HCT116 (cell line): ENCODE results near the gene LILRB3. TPM values are rescaled to one million over a fixed set of nuclear protein-coding genes. Genes with fewer than 3 reads are reported as not detected.

Experiments used
- ATAC-seq: fragments of 200-7000 bp; cut with Tn5 transposase; 2 replicates; pipeline ENCODE4 v1.9.1; 2020; ENCODE audit warnings: mild to moderate bottlenecking, moderate library complexity
- BruUV-seq: library from RNA; stranded (reverse); fragments of 400-500 nt; replicated peaks from 2 replicates; lab custom pipeline; 2021; lab: Mats Ljungman, UMichigan
- CTCF ChIA-PET: fragments of 300-600 bp; sonication (Branson Sonifier 250); formaldehyde crosslinking; loops from one replicate; lab custom pipeline; 2021; ENCODE audit warnings: antibody characterized with exemption; lab: Charles Lee
- POLR2A ChIA-PET: fragments of 300-600, 350-600 bp; sonication (Branson Sonifier 250); formaldehyde crosslinking; loops from one replicate; lab custom pipeline; 2021; ENCODE audit warnings: antibody characterized with exemption; lab: Charles Lee
- RAD21 ChIA-PET, 2 experiments: fragments of 300-600 bp; sonication (Branson Sonifier 250); formaldehyde crosslinking; loops; one replicate each; lab custom pipeline; 2023; ENCODE audit warnings: low total read pairs in 2 of 2; ENCODE audit not compliant: uncharacterized antibody in 2 of 2, unreplicated experiment in 2 of 2, low non-redundant PET in 1 of 2; lab: Charles Lee
- DNase-seq: peaks from one replicate; pipeline ENCODE4 v3.0.0-alpha.2; 2010; ENCODE audit warnings: low read depth, low spot score
- H2AFZ ChIP-seq: fragments of 200-600 bp; shearing (Covaris generic), sonication (generic); 2 replicates; pipeline ENCODE4 v1.6.1; 2017; ENCODE audit warnings: low read depth, mixed run types, mixed read lengths, antibody characterized with exemption, low read length; ENCODE audit not compliant: poor library complexity, severe bottlenecking
- H3K27ac ChIP-seq: 2 replicates; pipeline ENCODE4 v1.5.1; 2012; ENCODE audit warnings: low read depth, low read length
- H3K27me3 ChIP-seq: fragments of 200-600 bp; sonication (generic); 2 replicates; pipeline ENCODE4 v1.6.1; 2016; ENCODE audit warnings: mixed run types, low read length, mixed read lengths; ENCODE audit not compliant: insufficient read depth
- H3K36me3 ChIP-seq, 2 experiments: fragments of 200-500 bp in 1 of 2; fragments of 200-600 bp in 1 of 2; sonication (Bioruptor generic) in 1 of 2; sonication (generic) in 1 of 2; 2 replicates each; pipeline versions ENCODE4 v1.5.1 to v1.6.1; 2014 to 2016; ENCODE audit warnings: low read length in 2 of 2, inconsistent platforms in 1 of 2, mixed read lengths in 1 of 2, mixed run types in 1 of 2; ENCODE audit not compliant: insufficient read depth in 2 of 2, control insufficient read depth in 1 of 2
- H3K4me1 ChIP-seq, 2 experiments: fragments of 200-600 bp in 1 of 2; sonication (generic) in 1 of 2; 2 replicates each; pipeline versions ENCODE4 v1.5.1 to v1.6.1; 2012 to 2017; ENCODE audit warnings: low read length in 2 of 2, inconsistent platforms in 1 of 2, mild to moderate bottlenecking in 1 of 2, mixed read lengths in 1 of 2, mixed run types in 1 of 2, moderate library complexity in 1 of 2; ENCODE audit not compliant: insufficient read depth in 2 of 2, control insufficient read depth in 1 of 2
- H3K4me2 ChIP-seq: fragments of 200-600 bp; sonication (generic); 2 replicates; pipeline ENCODE4 v1.6.1; 2017; ENCODE audit warnings: mixed run types, low read length, mixed read lengths
- H3K4me3 ChIP-seq, 2 experiments: fragments of 200-600 bp in 1 of 2; sonication (generic) in 1 of 2; replicated peaks in 1 of 2; 2 replicates each; pipeline ENCODE4 v1.5.1; 2011 to 2016; ENCODE audit warnings: low read length in 2 of 2, control low read depth in 1 of 2, low read depth in 1 of 2, mild to moderate bottlenecking in 1 of 2, mixed read lengths in 1 of 2, mixed run types in 1 of 2
- H3K79me2 ChIP-seq: fragments of 200-600 bp; sonication (generic); 2 replicates; pipeline ENCODE4 v1.6.1; 2017; ENCODE audit warnings: mild to moderate bottlenecking, mixed run types, low read length, moderate library complexity, mixed read lengths; ENCODE audit not compliant: insufficient read depth
- H3K9ac ChIP-seq: fragments of 200-600 bp; sonication (generic); 2 replicates; pipeline ENCODE4 v1.6.1; 2016; ENCODE audit warnings: low read length, mixed read lengths
- H3K9me2 ChIP-seq: fragments of 200-600 bp; sonication (generic), shearing (Covaris generic); 2 replicates; pipeline ENCODE4 v1.6.1; 2017; ENCODE audit warnings: mixed run types, mild to moderate bottlenecking, moderate library complexity; ENCODE audit not compliant: insufficient read depth
- H3K9me3 ChIP-seq, 2 experiments: fragments of 200-500 bp in 1 of 2; fragments of 200-600 bp in 1 of 2; sonication (Bioruptor generic) in 1 of 2; sonication (generic) in 1 of 2; 2 replicates each; pipeline ENCODE4 v1.6.1; 2014 to 2017; ENCODE audit warnings: low read length in 2 of 2, mixed read lengths in 2 of 2, inconsistent platforms in 1 of 2, low read depth in 1 of 2, mild to moderate bottlenecking in 1 of 2, mixed run types in 1 of 2, moderate library complexity in 1 of 2; ENCODE audit not compliant: control insufficient read depth in 1 of 2, insufficient read depth in 1 of 2
- H4K20me1 ChIP-seq: fragments of 200-600 bp; sonication (generic), shearing (Covaris generic); 2 replicates; pipeline ENCODE4 v1.6.1; 2017; ENCODE audit warnings: mixed run types, mild to moderate bottlenecking, moderate library complexity; ENCODE audit not compliant: insufficient read depth
- CBX3 ChIP-seq: IDR thresholded peaks from 2 replicates; pipeline ENCODE4 v1.6.1; 2012; ENCODE audit warnings: low read depth
- EGR1 ChIP-seq: IDR thresholded peaks from 2 replicates; pipeline ENCODE4 v1.6.1; 2012; ENCODE audit warnings: low read depth
- ELF1 ChIP-seq: IDR thresholded peaks from 2 replicates; pipeline ENCODE4 v1.6.1; 2012; ENCODE audit warnings: low read depth, borderline replicate concordance
- FOSL1 ChIP-seq: IDR thresholded peaks from 2 replicates; pipeline ENCODE4 v1.6.1; 2012; ENCODE audit warnings: low read depth
- RAD21 ChIP-seq: IDR thresholded peaks from 2 replicates; pipeline ENCODE4 v1.6.1; 2012; ENCODE audit warnings: low read depth, mild to moderate bottlenecking
- TCF7L2 ChIP-seq: IDR thresholded peaks from 2 replicates; pipeline ENCODE4 v1.7.0; 2011; ENCODE audit warnings: borderline replicate concordance, inconsistent platforms; ENCODE audit not compliant: insufficient read depth, insufficient read length; ENCODE audit errors: extremely low read depth
- intact Hi-C: fragments of 100-400 bp; cut with micrococcal nuclease; formaldehyde crosslinking; loops from 2 replicates; pipeline ENCODE4 v1.10.0; 2022
- total RNA-seq: library from RNA; stranded (reverse); gene quantifications from one replicate; pipeline ENCODE4 v1.2.1, GENCODE V29; 2021; ENCODE audit not compliant: unreplicated experiment
- TF ChIP-seq, protein P1 (sequence below), 3 experiments: fragments of 200-600 bp in 1 of 3; sonication (generic) in 1 of 3; IDR thresholded peaks in 2 of 3; conservative IDR thresholded peaks in 1 of 3; 2 replicates each; pipeline ENCODE4 v1.5.1; 2012 to 2017; ENCODE audit warnings: low read depth in 2 of 3, low read length in 2 of 3, antibody characterized with exemption in 1 of 3, borderline replicate concordance in 1 of 3, control low read depth in 1 of 3, mild to moderate bottlenecking in 1 of 3, mixed read lengths in 1 of 3, mixed run types in 1 of 3, moderate library complexity in 1 of 3; ENCODE audit not compliant: insufficient read depth in 1 of 3
- TF ChIP-seq, protein P2 (sequence below): IDR thresholded peaks from 2 replicates; pipeline ENCODE4 v1.6.1; 2012; ENCODE audit warnings: low read depth

LILRB3 gene
- total RNA-seq, 1 experiment from 2014 or later, result 0.12 TPM

DNA sequence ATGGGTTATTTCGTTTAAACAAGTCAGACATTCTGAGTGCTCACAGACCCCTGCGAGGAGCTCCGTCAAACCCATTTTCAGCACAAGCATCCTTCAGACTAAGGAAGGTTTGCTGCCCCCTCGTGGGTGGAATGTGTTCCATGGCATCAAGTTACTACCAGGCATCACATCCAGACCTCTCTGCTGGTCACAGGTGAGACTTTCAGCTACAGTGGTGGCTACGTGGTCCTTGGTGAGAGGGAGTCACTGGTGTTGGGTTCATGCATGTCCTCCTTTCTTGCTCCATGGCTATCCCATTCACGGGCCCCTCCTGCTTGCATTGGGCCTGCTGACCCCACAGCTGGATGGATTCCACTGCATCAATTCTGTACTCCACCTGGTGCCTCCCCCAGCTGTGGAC lies 43.3 kb upstream of the LILRB3 start:
- no peak overlapping the region for H2AFZ ChIP-seq
- no peaks in the 10 kb centered on the region for H3K79me2 ChIP-seq
- H3K9me3 ChIP-seq, result no peaks in the 10 kb centered on the region
- no peaks in the 10 kb centered on the region for H3K9me2 ChIP-seq
- TF ChIP-seq, protein P1, sequence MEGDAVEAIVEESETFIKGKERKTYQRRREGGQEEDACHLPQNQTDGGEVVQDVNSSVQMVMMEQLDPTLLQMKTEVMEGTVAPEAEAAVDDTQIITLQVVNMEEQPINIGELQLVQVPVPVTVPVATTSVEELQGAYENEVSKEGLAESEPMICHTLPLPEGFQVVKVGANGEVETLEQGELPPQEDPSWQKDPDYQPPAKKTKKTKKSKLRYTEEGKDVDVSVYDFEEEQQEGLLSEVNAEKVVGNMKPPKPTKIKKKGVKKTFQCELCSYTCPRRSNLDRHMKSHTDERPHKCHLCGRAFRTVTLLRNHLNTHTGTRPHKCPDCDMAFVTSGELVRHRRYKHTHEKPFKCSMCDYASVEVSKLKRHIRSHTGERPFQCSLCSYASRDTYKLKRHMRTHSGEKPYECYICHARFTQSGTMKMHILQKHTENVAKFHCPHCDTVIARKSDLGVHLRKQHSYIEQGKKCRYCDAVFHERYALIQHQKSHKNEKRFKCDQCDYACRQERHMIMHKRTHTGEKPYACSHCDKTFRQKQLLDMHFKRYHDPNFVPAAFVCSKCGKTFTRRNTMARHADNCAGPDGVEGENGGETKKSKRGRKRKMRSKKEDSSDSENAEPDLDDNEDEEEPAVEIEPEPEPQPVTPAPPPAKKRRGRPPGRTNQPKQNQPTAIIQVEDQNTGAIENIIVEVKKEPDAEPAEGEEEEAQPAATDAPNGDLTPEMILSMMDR (IDR thresholded peaks at IDR 0.05 in 2 of 3, conservative IDR thresholded peaks at IDR 0.05 in 1 of 3; ENCODE audit: borderline replicate concordance in 1 of 3, insufficient read depth in 1 of 3, low read depth in 2 of 3, low read length in 2 of 3), result peak; percentile 60 to 90 (median 77); a peak in 5 of 6 replicates
- no peak for TF ChIP-seq FOSL1
- no peak for TF ChIP-seq TCF7L2
- TF ChIP-seq CBX3, result peak; percentile 69
- TF ChIP-seq EGR1, result no peak
- TF ChIP-seq, protein P2, sequence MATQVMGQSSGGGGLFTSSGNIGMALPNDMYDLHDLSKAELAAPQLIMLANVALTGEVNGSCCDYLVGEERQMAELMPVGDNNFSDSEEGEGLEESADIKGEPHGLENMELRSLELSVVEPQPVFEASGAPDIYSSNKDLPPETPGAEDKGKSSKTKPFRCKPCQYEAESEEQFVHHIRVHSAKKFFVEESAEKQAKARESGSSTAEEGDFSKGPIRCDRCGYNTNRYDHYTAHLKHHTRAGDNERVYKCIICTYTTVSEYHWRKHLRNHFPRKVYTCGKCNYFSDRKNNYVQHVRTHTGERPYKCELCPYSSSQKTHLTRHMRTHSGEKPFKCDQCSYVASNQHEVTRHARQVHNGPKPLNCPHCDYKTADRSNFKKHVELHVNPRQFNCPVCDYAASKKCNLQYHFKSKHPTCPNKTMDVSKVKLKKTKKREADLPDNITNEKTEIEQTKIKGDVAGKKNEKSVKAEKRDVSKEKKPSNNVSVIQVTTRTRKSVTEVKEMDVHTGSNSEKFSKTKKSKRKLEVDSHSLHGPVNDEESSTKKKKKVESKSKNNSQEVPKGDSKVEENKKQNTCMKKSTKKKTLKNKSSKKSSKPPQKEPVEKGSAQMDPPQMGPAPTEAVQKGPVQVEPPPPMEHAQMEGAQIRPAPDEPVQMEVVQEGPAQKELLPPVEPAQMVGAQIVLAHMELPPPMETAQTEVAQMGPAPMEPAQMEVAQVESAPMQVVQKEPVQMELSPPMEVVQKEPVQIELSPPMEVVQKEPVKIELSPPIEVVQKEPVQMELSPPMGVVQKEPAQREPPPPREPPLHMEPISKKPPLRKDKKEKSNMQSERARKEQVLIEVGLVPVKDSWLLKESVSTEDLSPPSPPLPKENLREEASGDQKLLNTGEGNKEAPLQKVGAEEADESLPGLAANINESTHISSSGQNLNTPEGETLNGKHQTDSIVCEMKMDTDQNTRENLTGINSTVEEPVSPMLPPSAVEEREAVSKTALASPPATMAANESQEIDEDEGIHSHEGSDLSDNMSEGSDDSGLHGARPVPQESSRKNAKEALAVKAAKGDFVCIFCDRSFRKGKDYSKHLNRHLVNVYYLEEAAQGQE, result no peak
- TF ChIP-seq RAD21, result peak; percentile 52
- TF ChIP-seq ELF1, result no peak
- H3K27ac ChIP-seq, result no peak overlapping the region
- POLR2A ChIA-PET, result interaction anchor here (1.1 to 1.4 kb wide), 4 partner anchors 12 to 129 kb away, joined by 3 to 5 read pairs (median 4); partner anchors contain the start of genes CNOT3 and MBOAT7
- RAD21 ChIA-PET, result interaction anchor here in 1 of 2 experiments (1.0 kb wide), 1 partner anchor 125 kb away, joined by 3 read pairs; no protein-coding TSS in a partner anchor
- H3K4me2 ChIP-seq, result peak overlapping the region; percentile 12; the same call in 1 of the 2 replicates
- H3K4me1 ChIP-seq, result no peaks in the 10 kb centered on the region
- peaks cover 23% of the 10 kb centered on the region for H3K27me3 ChIP-seq
- peak; percentile 77 for DNase-seq
- H3K36me3 ChIP-seq, result no peaks in the 10 kb centered on the region
- ATAC-seq, result peak; percentile 99
- no peaks in the 10 kb centered on the region for H4K20me1 ChIP-seq
- BruUV-seq, result no TSS peak
- no peak overlapping the region for H3K9ac ChIP-seq
- H3K4me3 ChIP-seq, result no peak overlapping the region
- CTCF ChIA-PET, result interaction anchor here (0.6 to 2.3 kb wide), 24 partner anchors 9 to 473 kb away, joined by 3 to 15 read pairs (median 4); partner anchors contain the start of genes CNOT3, LENG1, LILRA5 and LILRB5
- intact Hi-C loops, result no loop called here
